Right lobe of liver (tissue), 4 donors: ENCODE results near the gene TEX22.

Experiments
- POLR2A ChIP-seq: fragments of 450-650 bp; IDR thresholded peaks from one replicate; pipeline ENCODE4 v1.6.1; 2017; ENCODE audit warnings: antibody characterized with exemption, mild to moderate bottlenecking
- TF ChIP-seq, protein P1 (sequence below), 4 donors: fragments of 200-600 bp in 3 of 4; fragments of 450-650 bp in 1 of 4; IDR thresholded peaks; one replicate each; pipeline versions ENCODE4 v1.5.1 to v1.8.0; 2016 to 2022; ENCODE audit warnings: antibody characterized with exemption in 4 of 4, mild to moderate bottlenecking in 2 of 4
- donor health status: DM: no; HTN: no; CAD: no.
- donor health status: DM: no; HTN: no; CAD: no.
- donor health status: DM: no; HTN: yes; CAD: no.

DNA sequence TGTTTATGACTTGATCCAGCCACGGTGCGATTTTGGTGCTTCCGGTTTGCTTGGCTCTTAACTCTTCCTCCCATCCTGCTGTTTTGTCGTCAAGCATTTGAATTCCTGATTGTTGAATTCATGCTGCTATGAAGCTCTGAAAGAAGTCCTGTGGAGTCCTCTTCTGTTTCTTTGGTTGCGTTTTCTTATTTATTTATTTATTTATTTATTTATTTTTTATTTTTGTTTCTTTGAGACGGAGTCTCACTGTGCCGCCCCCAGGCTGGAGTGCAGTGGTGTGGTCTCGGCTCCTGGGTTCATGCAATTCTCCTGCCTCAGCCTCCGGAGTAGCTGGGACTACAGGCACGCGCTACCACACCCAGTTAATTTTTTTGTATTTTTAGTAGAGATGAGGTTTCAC is 18.3 kb downstream of the TEX22 start:
- TF ChIP-seq, protein P1, sequence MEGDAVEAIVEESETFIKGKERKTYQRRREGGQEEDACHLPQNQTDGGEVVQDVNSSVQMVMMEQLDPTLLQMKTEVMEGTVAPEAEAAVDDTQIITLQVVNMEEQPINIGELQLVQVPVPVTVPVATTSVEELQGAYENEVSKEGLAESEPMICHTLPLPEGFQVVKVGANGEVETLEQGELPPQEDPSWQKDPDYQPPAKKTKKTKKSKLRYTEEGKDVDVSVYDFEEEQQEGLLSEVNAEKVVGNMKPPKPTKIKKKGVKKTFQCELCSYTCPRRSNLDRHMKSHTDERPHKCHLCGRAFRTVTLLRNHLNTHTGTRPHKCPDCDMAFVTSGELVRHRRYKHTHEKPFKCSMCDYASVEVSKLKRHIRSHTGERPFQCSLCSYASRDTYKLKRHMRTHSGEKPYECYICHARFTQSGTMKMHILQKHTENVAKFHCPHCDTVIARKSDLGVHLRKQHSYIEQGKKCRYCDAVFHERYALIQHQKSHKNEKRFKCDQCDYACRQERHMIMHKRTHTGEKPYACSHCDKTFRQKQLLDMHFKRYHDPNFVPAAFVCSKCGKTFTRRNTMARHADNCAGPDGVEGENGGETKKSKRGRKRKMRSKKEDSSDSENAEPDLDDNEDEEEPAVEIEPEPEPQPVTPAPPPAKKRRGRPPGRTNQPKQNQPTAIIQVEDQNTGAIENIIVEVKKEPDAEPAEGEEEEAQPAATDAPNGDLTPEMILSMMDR (IDR thresholded peaks at IDR 0.05) = no peak
- TF ChIP-seq POLR2A = no peak
